Activated effector memory CD4-positive, alpha-beta T cell treated with Interleukin-2 at 50 U/mL for 16 hours (primary cell): ENCODE measurements around the gene NOTCH1.
A peak's percentile ranks its signal among the peaks of the same experiment; 100 is the strongest.

ENCODE experiments used
- DNase-seq: peaks from one replicate; pipeline ENCODE4 v3.0.0-alpha.2; 2020

NOTCH1 gene

DNA sequence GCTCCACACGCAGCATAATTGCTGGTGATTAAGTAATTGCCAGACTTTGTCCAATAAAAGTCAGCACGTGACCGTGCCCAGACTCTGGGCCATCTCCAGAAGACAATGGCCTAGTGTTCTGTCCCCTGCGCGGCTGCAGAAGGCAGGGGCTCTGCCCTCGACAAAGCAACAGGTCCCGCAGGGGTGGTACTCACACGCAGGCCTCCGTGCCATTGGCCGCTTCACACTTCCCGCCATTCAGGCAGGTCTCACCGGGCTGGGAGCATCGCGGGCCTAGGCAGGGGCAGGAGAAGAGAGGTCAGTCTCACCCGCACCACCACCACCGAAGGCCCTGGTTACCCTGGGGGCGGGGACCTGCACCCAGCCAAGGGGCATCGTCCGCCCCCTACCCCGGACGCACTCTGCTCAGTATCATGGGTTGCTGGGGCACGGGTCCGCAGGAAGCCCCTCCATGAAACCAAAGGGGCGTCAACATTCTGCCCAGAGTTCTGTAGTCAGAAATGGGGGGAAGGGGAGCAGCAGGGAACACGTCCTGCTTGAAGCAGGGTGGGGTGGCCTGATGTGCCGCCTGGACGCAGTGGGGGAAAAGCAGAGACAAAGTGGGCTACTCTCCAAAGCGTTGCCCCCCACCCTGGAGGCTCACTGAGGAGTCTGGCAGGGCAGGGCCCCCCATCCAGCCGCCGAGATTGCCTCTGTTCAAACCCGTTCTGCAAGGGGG is 1.9 kb downstream of the NOTCH1 start:
- no peak for DNase-seq

DNA sequence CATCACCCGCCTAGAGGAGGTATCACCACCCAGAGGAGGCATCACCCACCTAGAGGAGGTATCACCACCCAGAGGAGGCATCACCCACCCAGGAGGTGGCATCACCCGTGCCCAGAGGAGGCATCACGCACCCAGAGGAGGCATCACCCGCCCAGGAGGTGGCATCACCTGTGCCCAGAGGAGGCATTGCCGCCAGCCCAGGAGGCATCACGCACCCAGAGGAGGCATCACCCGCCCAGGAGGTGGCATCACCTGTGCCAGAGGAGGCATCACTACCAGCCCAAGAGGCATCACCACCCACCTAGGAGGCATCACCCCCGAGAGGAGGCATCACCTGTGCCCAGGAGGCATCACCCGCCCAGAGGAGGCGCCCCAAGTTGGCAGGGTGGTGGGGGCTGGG is 2.6 kb downstream of the NOTCH1 start:
- no peak for DNase-seq

- no peak for DNase-seq
Observed at GRCh38 chr9:136542241-136543040, 3.4 kb downstream of the NOTCH1 start.

DNA sequence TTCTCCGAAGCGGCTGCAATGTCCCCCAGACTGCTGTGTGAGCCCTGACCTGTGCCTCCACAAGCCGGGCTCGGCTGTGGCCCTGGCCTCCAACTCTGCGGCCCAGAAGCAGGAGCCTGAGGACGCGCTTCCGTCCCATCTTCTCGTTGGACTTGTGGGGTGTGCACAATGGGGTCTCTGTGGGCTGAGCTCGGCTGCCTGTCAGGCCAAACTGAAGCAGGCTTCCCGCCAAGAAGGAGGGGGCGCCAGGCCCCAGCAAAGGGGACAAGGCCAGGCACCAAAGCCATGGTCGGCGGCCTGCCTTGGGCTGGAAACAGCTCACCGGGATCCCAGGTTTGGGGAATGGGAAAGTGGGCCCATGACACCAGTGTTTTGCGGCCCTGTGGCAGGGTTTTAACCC is 4.1 kb downstream of the NOTCH1 start:
- no peak for DNase-seq

DNA sequence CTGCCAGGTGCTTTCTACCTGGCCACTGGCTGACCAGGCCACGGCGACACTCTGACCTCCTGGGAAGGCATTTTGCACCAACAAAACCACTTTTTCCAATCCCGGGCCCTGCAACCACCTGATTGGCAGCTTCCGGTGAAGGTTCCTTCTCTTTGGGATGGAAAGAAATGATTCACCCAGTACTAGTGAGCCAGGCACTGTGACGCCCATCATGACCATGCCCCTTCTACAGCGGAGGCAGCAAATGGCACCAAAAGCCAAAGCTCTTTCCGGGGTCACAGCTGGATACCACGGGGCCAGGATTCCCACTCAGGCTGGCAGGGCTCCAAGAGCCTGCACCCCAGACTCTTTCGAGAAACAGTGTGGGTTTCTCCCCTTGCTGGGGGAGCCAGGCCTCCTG is 4.7 kb downstream of the NOTCH1 start:
- DNase-seq = no peak

GRCh38 chr9:136539427-136540421 is 6.1 kb downstream of the NOTCH1 start:
- DNase-seq = peak; percentile 84

- peak; percentile 49 for DNase-seq
Observed at GRCh38 chr9:136538599-136539426, 7.0 kb downstream of the NOTCH1 start.

GRCh38 chr9:136537896-136538598 is 7.8 kb downstream of the NOTCH1 start:
- DNase-seq = no peak

GRCh38 chr9:136537411-136537810 is 8.4 kb downstream of the NOTCH1 start:
- DNase-seq = no peak

DNA sequence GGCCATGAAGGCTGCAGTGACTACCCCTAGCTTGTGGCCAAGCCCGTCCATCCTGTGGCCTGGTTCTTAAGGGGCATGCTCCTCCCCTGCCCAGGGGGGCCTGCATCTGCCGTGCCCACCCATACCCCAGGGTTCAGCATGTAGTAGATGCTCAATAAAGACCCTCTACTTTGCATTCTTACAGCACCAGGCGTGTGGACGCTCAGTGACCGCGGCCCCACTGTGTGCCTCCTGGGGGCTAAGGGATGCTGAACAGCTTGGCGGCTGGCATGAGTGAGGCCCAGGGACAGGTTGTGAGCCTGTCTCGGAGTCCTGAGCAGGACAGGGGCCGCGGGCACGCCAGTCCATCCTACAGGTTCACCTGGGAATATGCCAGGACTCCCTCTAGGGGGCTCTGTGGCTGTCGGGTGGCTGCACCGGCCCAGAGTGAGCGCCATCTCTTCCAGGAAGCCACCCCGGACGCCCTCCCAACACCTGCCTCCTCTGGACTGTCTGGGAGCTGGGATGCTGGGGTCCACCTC is 9.1 kb downstream of the NOTCH1 start:
- no peak for DNase-seq

DNA sequence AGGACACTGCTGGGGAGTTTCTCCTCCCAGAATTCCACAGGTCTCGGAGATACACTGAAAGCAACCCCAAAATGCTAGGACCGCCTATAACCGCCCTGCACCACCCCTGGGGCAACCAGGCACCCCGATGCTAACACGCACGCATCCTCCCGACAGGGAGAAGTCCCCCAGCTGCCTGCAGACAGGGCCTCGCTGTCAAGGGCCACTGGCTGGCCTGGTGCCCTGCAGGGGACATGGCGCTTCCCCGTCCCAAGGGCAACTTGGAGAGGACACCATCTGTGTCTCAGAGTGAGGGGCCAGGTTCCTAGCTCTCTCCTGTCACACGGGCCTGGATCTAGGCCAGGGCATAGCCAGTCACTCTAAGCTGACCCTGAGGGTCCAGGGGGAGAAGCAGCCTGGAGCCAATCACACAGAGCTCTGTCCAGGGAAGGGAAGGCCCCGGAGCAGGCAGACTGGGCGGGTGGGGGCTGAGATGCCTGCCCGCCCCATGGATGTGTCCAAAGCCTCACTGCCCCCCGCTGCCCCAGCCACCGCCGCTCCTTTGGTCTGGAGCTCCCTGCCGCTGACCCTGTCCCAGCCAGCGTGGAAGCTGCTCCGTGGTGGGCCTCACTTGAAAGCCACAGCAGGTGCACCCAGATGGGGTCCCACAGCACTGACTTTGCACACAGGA is 9.7 kb downstream of the NOTCH1 start:
- no peak for DNase-seq

- DNase-seq = no peak
Observed at GRCh38 chr9:136535070-136535469, 10.8 kb downstream of the NOTCH1 start.

DNA sequence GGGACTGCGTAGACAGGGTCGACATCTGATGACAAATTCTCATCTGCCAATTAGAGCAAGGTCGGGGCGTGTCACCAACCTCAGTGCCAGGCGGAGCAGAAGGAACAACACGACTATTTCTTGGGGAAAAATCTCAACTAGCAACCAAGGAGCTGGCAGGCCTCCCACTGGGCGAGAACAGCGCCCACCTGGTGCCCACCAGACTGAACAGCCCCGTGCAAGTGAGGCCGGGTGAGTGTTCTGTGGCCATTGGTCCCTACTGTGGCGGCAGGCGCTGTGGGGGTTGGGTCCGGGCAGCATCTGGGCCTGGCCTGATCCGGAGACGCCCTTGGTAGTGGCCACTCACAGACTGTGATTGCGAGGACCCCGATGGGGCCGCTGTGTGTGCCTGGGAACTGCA is 11.5 kb downstream of the NOTCH1 start:
- no peak for DNase-seq

GRCh38 chr9:136533775-136534157 is 12.1 kb downstream of the NOTCH1 start:
- peak; percentile 73 for DNase-seq

GRCh38 chr9:136532799-136533774 is 12.8 kb downstream of the NOTCH1 start:
- peak; percentile 55 for DNase-seq

- DNase-seq = no peak
Observed at GRCh38 chr9:136531904-136532798, 13.7 kb downstream of the NOTCH1 start.

DNA sequence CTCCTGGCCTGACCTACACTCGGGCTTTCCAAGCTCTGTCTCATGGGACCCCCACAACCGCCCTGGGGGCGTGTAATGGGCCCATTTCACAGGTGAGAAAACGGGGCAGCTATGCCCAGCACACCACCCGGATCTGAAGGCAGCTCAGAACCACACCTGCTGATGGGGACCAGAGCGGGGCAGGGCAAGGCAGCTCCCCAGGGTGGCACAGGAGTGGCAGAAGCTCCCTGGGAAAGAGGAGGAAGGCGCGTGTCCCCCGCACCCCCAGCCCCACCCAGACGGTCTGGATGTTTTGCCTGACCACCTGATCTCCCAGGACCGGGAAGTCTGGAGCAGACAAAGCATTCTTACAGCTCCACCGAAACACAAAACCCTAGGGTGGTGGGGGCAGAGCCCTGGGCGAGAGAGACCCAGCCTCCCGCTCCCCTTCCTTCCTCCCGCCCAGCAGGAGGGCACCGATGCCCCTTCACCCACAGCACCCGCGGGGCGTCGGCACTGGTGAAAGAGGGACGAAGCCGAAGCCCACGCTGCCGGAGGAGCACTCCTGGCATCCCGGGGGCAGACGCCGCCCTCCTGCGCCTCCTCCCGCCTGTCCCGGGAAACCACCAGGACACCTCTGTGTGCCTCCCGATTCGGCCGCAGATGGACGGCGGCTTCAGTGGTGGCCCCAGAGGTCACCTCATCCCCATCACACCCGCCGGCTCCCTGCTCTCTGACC is 14.5 kb downstream of the NOTCH1 start:
- DNase-seq = no peak
